Astrocyte (in vitro differentiated cells and primary cell): ENCODE results near the gene MAP2K2.

Experiments
- EZH2 ChIP-seq: IDR thresholded peaks from 2 replicates; pipeline ENCODE4 v1.6.1; 2012; ENCODE audit warnings: mild to moderate bottlenecking, low read length, inconsistent platforms; ENCODE audit not compliant: insufficient read depth
- TF ChIP-seq, protein P1 (sequence below): IDR thresholded peaks from 2 replicates; pipeline ENCODE4 v1.5.1; 2011; ENCODE audit warnings: low read depth, mild to moderate bottlenecking, inconsistent platforms, low read length, moderate library complexity; ENCODE audit not compliant: insufficient read depth

DNA sequence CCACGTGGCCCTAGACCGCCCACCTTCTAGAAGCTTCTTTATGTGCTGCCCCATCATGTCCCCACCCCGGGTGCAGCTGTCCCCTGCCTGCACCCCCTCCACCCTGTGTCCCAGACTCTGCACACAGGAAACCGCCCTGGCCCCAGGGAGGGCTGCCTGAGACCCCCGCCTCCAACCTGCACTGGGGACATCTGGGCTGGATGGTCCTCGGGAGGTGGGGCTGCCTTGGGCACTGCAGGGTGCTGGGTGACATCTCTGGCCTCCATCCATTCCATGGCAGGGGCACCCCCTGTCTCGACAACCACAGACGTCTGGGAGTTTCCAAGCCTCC lies 39.4 kb downstream of the MAP2K2 start:
- TF ChIP-seq, protein P1, sequence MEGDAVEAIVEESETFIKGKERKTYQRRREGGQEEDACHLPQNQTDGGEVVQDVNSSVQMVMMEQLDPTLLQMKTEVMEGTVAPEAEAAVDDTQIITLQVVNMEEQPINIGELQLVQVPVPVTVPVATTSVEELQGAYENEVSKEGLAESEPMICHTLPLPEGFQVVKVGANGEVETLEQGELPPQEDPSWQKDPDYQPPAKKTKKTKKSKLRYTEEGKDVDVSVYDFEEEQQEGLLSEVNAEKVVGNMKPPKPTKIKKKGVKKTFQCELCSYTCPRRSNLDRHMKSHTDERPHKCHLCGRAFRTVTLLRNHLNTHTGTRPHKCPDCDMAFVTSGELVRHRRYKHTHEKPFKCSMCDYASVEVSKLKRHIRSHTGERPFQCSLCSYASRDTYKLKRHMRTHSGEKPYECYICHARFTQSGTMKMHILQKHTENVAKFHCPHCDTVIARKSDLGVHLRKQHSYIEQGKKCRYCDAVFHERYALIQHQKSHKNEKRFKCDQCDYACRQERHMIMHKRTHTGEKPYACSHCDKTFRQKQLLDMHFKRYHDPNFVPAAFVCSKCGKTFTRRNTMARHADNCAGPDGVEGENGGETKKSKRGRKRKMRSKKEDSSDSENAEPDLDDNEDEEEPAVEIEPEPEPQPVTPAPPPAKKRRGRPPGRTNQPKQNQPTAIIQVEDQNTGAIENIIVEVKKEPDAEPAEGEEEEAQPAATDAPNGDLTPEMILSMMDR, result no peak
- no peak for TF ChIP-seq EZH2
